ENCODE data around the gene PTPRD.
"Not testable (repeated sequence)": the region's sequence is repeated elsewhere in the genome, so short reads cannot be mapped to it uniquely, and the experiment has no call there.

PTPRD gene

DNA sequence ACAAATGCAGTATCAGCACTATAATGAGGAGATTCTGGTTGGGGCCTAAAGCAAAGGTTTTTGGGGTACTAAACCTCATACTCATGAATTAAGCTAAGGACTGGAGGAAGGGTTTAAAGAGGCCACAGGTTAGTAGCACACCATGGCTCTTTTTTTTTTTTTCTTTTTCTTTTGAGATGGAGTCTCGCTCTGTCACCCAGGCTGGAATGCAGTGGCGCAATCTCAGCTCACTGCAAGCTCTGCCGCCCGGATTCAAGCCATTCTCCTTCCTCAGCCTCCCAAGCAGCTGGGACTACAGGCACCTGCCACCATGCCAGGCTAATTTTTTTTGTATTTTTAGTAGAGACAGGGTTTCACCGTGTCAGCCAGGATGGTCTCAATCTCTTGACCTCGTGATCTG lies 1515.5 kb downstream of the PTPRD start:
- DNase-seq: not testable (repeated sequence)

DNA sequence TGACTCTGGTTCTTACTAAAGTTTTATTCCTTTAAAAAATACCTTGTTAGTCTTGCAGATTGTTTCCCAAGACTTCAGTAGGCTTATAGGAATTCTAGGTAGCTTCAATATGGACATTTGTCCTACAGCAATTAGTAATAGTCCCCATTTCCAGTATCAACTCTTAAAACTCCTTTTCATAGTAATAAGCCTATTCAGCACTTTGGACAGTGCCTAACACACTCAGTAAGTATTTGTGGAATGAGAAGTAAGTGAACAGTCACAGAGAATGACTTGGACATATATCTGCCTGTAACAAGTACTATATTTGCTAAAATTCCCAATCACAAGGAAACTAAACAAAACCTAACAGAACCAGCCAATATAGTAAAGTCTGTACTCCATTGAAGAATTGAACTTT lies 1521.4 kb downstream of the PTPRD start:
- DNase-seq: no peak

DNA sequence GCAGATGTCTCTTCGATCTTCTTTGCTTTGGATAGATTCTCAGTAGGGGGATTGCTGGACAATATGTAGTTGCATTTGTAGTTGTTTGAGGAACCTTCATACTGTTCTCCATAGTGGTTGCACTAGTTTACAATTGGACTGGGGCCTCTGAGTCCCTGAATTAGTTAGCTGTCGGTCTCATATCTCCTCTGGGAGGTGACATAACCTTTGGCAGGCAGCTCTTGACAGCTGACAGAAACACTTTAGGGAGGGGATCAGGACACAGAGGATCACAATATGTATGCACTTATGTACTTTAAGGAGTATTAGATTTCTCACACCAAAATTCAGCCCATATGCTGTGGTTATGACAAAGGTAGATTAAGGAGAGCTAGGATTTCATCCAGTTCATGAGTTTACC lies 1533.3 kb downstream of the PTPRD start:
- no peak for DNase-seq

GRCh38 chr9:9078301-9078700 lies 1534.5 kb downstream of the PTPRD start:
- no peak for DNase-seq

GRCh38 chr9:9061627-9062026 lies 1551.2 kb downstream of the PTPRD start:
- DNase-seq: no peak

- DNase-seq: no peak
Measured at GRCh38 chr9:9054354-9054992, 1558.3 kb downstream of the PTPRD start.

- DNase-seq: no peak
Measured at GRCh38 chr9:9045572-9045971, 1567.2 kb downstream of the PTPRD start.

- no peak for DNase-seq
Measured at GRCh38 chr9:9045072-9045471, 1567.7 kb downstream of the PTPRD start.

GRCh38 chr9:9043788-9044187 lies 1569.0 kb downstream of the PTPRD start:
- not testable (repeated sequence) for DNase-seq

DNA sequence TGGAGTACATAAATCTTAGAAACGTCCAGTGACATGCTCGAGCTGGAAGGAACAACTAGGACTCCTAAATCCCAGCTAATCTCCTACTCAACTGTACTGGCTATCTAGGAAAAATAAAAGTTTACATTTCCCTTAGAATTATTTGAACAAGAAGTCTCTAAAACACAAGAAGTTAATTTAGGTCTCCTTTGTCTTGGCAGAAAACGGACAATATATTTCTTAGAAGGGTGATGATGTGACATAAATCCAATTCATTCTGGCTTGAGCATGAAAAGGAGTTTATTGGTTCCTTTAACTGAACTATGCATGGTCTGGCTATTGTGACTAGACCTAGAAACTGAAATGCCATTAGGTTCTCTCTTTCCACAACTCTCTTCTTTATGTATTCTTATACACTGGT lies 1571.0 kb downstream of the PTPRD start:
- DNase-seq: no peak

DNA sequence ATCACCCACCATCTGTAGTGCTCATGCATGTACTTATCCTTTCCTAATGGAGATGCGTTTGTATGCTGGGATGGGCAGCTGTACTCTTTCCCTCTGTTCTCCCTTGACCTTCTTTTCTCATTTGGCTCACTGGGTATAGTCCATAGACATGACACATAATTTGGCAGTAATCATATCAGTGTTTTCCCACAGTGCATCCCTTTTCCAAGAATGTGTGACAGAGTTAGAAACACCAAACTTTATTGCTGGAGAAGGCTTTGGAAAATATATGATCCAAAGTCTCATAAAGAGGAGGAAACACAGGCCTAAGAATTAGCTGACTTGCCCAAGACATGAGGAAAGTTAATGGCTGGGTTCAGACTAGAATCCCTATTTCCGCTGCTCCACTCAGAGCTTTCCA lies 1579.8 kb downstream of the PTPRD start:
- no peak for DNase-seq

DNA sequence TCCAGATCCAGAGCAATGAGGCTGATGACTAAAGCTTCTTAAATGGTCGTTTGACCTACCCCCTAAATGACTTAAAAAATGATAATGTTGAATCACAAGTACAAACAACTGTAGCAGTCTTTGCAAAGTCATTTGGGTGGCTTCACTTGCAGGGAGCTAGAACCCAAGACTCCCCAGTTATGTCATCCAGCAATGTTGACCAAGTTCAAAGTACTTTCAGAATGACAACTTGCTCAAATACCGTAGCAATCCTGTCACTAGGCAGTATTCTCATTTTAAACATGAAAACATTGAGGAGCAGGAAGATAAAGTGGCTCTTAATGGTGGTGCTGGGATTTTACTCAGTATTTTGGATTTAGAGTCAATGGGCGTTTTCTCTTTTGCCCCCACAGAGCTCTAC lies 1596.2 kb downstream of the PTPRD start:
- DNase-seq: no peak

- no peak for DNase-seq
Measured at GRCh38 chr9:9004810-9005209, 1608.0 kb downstream of the PTPRD start.

GRCh38 chr9:9002826-9003583 lies 1609.8 kb downstream of the PTPRD start:
- no peak for DNase-seq

GRCh38 chr9:8980496-8981013 lies 1632.2 kb downstream of the PTPRD start:
- no peak for DNase-seq

- no peak for DNase-seq
Measured at GRCh38 chr9:8978334-8978733, 1634.5 kb downstream of the PTPRD start.

DNA sequence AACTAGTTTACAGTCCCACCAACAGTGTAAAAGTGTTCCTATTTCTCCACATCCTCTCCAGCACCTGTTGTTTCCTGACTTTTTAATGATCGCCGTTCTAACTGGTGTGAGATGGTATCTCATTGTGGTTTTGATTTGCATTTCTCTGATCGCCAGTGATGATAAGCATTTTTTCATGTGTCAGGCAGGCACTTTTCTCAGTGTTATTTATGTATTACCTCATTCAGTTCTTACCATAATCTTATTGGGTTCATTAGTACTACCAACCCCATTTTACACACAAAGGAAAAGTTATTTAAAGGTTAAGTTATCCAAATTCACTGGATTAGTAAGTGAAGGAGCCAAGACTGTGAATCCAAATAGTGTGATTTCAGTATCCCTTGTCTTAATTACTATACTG lies 1644.5 kb downstream of the PTPRD start:
- DNase-seq: not testable (repeated sequence)

DNA sequence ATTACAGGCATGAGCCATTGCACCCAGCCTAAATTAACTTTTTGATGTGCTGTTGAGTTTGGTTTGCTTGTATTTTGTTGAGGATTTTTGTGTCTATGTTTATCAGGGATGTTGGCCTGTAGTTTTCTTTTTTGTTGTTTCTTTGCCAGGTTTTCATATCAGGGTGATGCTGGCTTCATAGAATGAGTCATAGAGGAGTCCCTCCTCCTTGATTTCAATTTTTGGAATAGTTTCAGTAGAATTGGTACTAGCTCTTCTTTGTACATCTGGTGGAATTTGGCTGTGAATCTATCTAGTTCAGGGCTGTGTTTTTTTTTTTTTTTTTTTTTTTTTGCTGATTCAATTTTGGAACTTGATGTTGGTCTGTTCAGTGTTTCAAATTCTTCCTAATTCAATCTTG lies 1648.9 kb downstream of the PTPRD start:
- DNase-seq: no peak

GRCh38 chr9:8962084-8962483 lies 1650.7 kb downstream of the PTPRD start:
- no peak for DNase-seq

DNA sequence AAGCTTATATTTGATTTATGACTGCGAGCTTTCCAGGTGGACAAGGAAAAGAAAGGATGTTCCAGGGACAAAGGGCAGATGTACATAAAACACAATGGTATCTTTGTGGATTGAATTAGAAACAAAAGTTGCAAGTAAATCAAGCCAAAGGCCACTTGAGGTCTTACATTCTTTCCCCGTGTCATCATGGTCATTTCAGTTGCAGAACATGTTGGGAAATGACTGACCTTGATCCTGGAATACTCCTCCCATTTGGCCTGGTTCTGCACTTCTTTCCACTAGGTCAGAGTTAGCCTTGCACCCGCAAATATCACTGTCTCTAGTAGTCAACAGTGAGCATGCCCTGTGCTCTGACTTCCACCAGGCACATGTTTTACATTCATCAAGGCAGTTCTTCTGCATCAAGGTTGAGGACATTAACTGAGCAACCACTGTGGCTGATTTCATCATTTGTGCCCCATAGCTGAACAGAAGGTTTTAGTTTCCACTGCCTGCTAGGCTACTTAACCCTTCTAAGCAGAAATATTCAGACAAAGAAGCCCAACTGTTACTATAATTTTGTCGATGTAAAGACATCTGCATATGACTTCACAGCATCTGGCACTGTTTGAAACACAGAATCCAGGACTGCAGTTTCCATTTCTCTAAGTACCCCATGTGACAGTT lies 1651.5 kb downstream of the PTPRD start:
- no peak for DNase-seq

DNA sequence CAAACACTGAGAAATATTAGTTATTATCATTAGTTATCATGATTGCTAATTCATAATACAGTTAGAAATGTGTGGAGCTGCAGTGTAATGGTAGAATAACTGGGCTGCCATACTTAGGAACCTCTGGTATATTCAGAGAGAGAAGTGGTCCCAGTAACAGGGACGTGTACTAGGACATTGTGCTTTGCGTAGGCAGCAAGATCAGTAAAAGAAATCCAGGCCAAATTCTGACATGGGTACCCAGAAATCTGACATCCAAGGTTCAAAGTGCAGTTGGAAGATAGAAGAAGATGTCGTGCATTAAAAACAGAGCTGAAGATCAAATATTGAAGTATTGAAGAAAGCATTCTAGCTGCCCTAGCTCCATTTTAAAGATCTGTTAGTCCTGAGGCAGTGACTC lies 1652.5 kb downstream of the PTPRD start:
- no peak for DNase-seq

- DNase-seq: no peak
Measured at GRCh38 chr9:8958358-8958757, 1654.4 kb downstream of the PTPRD start.

GRCh38 chr9:8955315-8955714 lies 1657.5 kb downstream of the PTPRD start:
- DNase-seq: no peak

- no peak for DNase-seq
Measured at GRCh38 chr9:8946461-8946860, 1666.3 kb downstream of the PTPRD start.
